Pancreas (tissue), 10 donors: ENCODE data around the gene CAPN10. TPM values are rescaled to one million over a fixed set of nuclear protein-coding genes. Genes with fewer than 3 reads are reported as not detected.

Source experiments
- ATAC-seq, 4 donors: fragments of 200-7000 bp; cut with Tn5 transposase; one replicate each; pipeline versions ENCODE4 v1.8.0 to v1.9.1; 2020; ENCODE audit warnings: mild to moderate bottlenecking in 4 of 4, moderate library complexity in 4 of 4
- DNase-seq, 6 donors: peaks; one replicate each; pipeline ENCODE4 v3.0.0-alpha.2; 2020
- FAIRE-seq: peaks from 2 replicates; lab custom pipeline; 2012; peaks lifted over from hg19 to GRCh38; lab: Jason Lieb, UNC
- H3K27ac ChIP-seq, 4 donors: fragments of 200-600 bp; sonication (generic); 1 replicate in 3 of 4; 2 replicates in 1 of 4; pipeline versions ENCODE4 v1.5.0 to v1.8.0; 2020
- H3K27me3 ChIP-seq, 4 donors: fragments of 200-600 bp; one replicate each; pipeline ENCODE4 v1.8.0; 2021
- H3K36me3 ChIP-seq, 3 donors: fragments of 200-600 bp; sonication (generic) in 1 of 3; one replicate each; pipeline versions ENCODE4 v1.5.0 to v1.8.0; 2020 to 2021
- H3K4me1 ChIP-seq, 3 donors: fragments of 200-600 bp; one replicate each; pipeline ENCODE4 v1.8.0; 2021
- H3K4me3 ChIP-seq, 4 donors: fragments of 200-600 bp; sonication (generic) in 2 of 4; one replicate each; pipeline versions ENCODE4 v1.5.0 to v1.8.0; 2020 to 2021
- H3K9me3 ChIP-seq, 4 donors: fragments of 200-600 bp; one replicate each; pipeline ENCODE4 v1.8.0; 2021
- CTCF ChIP-seq, 4 donors: fragments of 200-600 bp; sonication (generic) in 3 of 4; IDR thresholded peaks; one replicate each; pipeline versions ENCODE4 v1.5.0 to v1.8.0; 2021; ENCODE audit warnings: antibody characterized with exemption in 4 of 4
- WGBS, 2 donors: extraction: QIAGEN DNeasy Blood & Tissue Kit; methylation state at CpG; one replicate each; pipeline ENCODE4 v1.1.7; 2013; 5-methylcytosine and 5-hydroxymethylcytosine counted together
- intact Hi-C, 3 donors: fragments of 100-400 bp; cut with DNase I; formaldehyde crosslinking; loops; one replicate each; pipeline versions ENCODE4 v1.11.1 to v1.14.2; 2022
- polyA plus RNA-seq, 2 donors: library from polyadenylated mRNA; stranded (reverse); fragments of 200-250 nt; gene quantifications; one replicate each; pipeline ENCODE4 v1.2.3, GENCODE V29; 2013
- total RNA-seq, 6 donors: library from RNA; stranded (reverse); fragmentation: NEBNext Ultra II Directional in 4 of 6; extraction: Animal tissue kit (Norgen Biotek cat#: 25700) in 4 of 6; gene quantifications; one replicate each; pipeline versions ENCODE4 v1.2.1 to v1.2.4, GENCODE V29; 2021 to 2023
- donor health status: healthy with polysubstance abuse.
- donor health status: DM: no; HTN: no; CAD: no; lungs with moderate emphysema.
- donor health status: DM: no; HTN: no; CAD: no.
- donor health status: control.
- donor health status: control.
- donor health status: Bipolar disorder and iron deficiency.
- donor health status: DM: yes; HTN: yes; CAD: no.
- donor health status: DM: no; HTN: no; CAD: no.
- donor health status: DM: no; HTN: no; CAD: no.
- donor health status: DM: yes; HTN: yes; CAD: no.

Gene CAPN10
- total and polyA plus RNA-seq, 8 donors, result 8.6 to 49.3 (median 12.7) TPM

- 76 to 79% methylated on average over 4 of the region's 4 CpGs for WGBS, 2 donors
- FAIRE-seq (no peak), ATAC-seq (no peak)
Observed at GRCh38 chr2:240584486-240585031, 2.0 kb upstream of the CAPN10 start.

GRCh38 chr2:240585101-240585500, 1.4 kb upstream of the CAPN10 start:
- peak overlapping the region; percentile 90 to 96 (median 94) for H3K4me3 ChIP-seq
- no peak for FAIRE-seq
- intact Hi-C loops, result no loop called here

More at GRCh38 chr2:240584486-240585031, 2.0 kb upstream of the CAPN10 start:
- no peaks in the 10 kb centered on the region for H3K27me3 ChIP-seq
- no peak overlapping the region for H3K27ac ChIP-seq
- H3K4me1 ChIP-seq, result peaks cover 18 to 35% (median 21%) of the 10 kb centered on the region in 3 donors
- peak in 2 of 6 donors; percentile 37 to 40 for DNase-seq
- TF ChIP-seq CTCF (IDR thresholded peaks at IDR 0.05), result no peak
- intact Hi-C loops, result no loop called here
- H3K4me3 ChIP-seq, result peak overlapping the region in 2 of 4 donors; percentile 90 to 96
- peaks cover 0 to 6% (median 0%) of the 10 kb centered on the region in 3 donors for H3K36me3 ChIP-seq
- no peaks in the 10 kb centered on the region for H3K9me3 ChIP-seq

GRCh38 chr2:240585681-240586197, 795 bp upstream of the CAPN10 start:
- Histone ChIP-seq H3K4me3 (peak overlapping the region; percentile 90 to 96 (median 94)), H3K4me1 (peaks cover 10 to 24% (median 13%) of the 10 kb centered on the region in 3 donors), H3K36me3 (peaks cover 0 to 8% (median 0%) of the 10 kb centered on the region in 3 donors), H3K27me3 (no peaks in the 10 kb centered on the region), H3K9me3 (no peaks in the 10 kb centered on the region), H3K27ac (peak overlapping the region; percentile 74 to 95 (median 84))
- ATAC-seq (no peak), FAIRE-seq (no peak), DNase-seq (peak in 3 of 6 donors; percentile 26 to 53 (median 31))
- intact Hi-C loops, result no loop called here
- 0 to 2% methylated on average over 20 of the region's 20 CpGs for WGBS, 2 donors
- TF ChIP-seq CTCF (IDR thresholded peaks at IDR 0.05), result no peak

More at GRCh38 chr2:240585101-240585500, 1.4 kb upstream of the CAPN10 start:
- Histone ChIP-seq H3K9me3 (no peaks in the 10 kb centered on the region), H3K27ac (no peak overlapping the region), H3K36me3 (peaks cover 0 to 8% (median 0%) of the 10 kb centered on the region in 3 donors), H3K4me1 (peaks cover 15 to 29% (median 17%) of the 10 kb centered on the region in 3 donors), H3K27me3 (no peaks in the 10 kb centered on the region)
- peak in 2 of 6 donors; percentile 20 to 30 for DNase-seq
- 57 to 70% methylated on average over 6 of the region's 6 CpGs for WGBS, 2 donors
- ATAC-seq, result no peak
- no peak for TF ChIP-seq CTCF (IDR thresholded peaks at IDR 0.05)

- Histone ChIP-seq H3K9me3 (no peaks in the 10 kb centered on the region), H3K4me1 (peaks cover 10 to 23% (median 13%) of the 10 kb centered on the region in 3 donors), H3K27ac (peak overlapping the region; percentile 74 to 95 (median 84)), H3K27me3 (no peaks in the 10 kb centered on the region), H3K4me3 (peak overlapping the region; percentile 90 to 96 (median 94)), H3K36me3 (peaks cover 0 to 11% (median 0%) of the 10 kb centered on the region in 3 donors)
- peak in 3 of 4 donors; percentile 8 to 37 (median 26) for ATAC-seq
- WGBS, 2 donors, result 2% methylated on average over 62 of the region's 62 CpGs
- no peak for TF ChIP-seq CTCF (IDR thresholded peaks at IDR 0.05)
- peak in 4 of 6 donors; percentile 47 to 84 (median 58) for DNase-seq
- intact Hi-C loops, result no loop called here
- no peak for FAIRE-seq
Observed at GRCh38 chr2:240586919-240587800, 626 bp downstream of the CAPN10 start.
